Chondrocyte (in vitro differentiated cells): ENCODE measurements around the gene RPRML. TPM values are rescaled to one million over a fixed set of nuclear protein-coding genes. Genes with fewer than 3 reads are reported as not detected.
"Not testable (repeated sequence)": the region's sequence is repeated elsewhere in the genome, so short reads cannot be mapped to it uniquely, and the experiment has no call there.

Experiments
- DNase-seq: peaks from one replicate; pipeline ENCODE4 v3.0.0; 2021; ENCODE audit warnings: mixed read lengths, low spot score
- H3K27ac Mint-ChIP-seq: one replicate; pipeline ENCODE4 v1.8.0; 2021; ENCODE audit warnings: mild to moderate bottlenecking, moderate library complexity, mixed read lengths; ENCODE audit not compliant: unreplicated experiment
- H3K27me3 Mint-ChIP-seq: 2 replicates; pipeline ENCODE4 v1.8.0; 2021; ENCODE audit warnings: low read depth, mixed read lengths
- H3K36me3 Mint-ChIP-seq: 2 replicates; pipeline ENCODE4 v1.8.0; 2021; ENCODE audit warnings: low read depth, mixed read lengths
- H3K4me1 Mint-ChIP-seq: 2 replicates; pipeline ENCODE4 v1.8.0; 2021; ENCODE audit warnings: low read depth, mild to moderate bottlenecking, mixed read lengths
- H3K4me3 Mint-ChIP-seq: one replicate; pipeline ENCODE4 v1.8.0; 2021; ENCODE audit warnings: mild to moderate bottlenecking, moderate library complexity, mixed read lengths; ENCODE audit not compliant: unreplicated experiment
- H3K9me3 Mint-ChIP-seq: 2 replicates; pipeline ENCODE4 v1.8.0; 2021; ENCODE audit warnings: low read depth, mixed read lengths
- total RNA-seq: library from RNA; stranded (reverse); gene quantifications from 3 replicates; pipeline ENCODE4 v1.2.1, GENCODE V29; 2021
- TF ChIP-seq, protein P1 (sequence below): fragments of 200-600 bp; sonication (generic); IDR thresholded peaks from 2 replicates; pipeline ENCODE4 v1.5.0; 2021; ENCODE audit warnings: antibody characterized with exemption, mild to moderate bottlenecking, moderate library complexity

RPRML gene
- total RNA-seq, 1 donor from 2014 or later, result not detected

DNA sequence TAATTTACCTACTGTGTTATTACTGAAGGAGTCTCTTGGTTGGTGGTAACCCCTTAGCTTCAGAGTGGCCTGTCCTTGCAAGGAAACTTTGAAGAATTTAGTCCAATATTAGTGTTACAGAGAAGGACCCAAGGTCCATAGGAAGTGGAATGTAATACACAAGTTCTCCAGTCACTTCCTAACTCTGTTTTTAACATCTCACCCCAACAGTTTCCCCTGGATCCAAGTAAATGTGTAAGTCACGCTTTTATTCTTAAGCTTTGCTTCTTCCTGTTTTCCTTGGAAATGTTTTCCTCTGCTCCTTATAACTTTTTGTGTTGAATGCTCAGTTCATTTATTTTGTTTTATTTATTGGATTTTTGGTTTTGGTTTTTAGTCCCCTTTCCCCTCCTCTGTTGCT lies 25.9 kb upstream of the RPRML start:
- Mint-ChIP-seq H3K27ac (peak overlapping the region; percentile 23), H3K36me3 (no peaks in the 10 kb centered on the region), H3K4me1 (peaks cover 9% of the 10 kb centered on the region), H3K27me3 (no peaks in the 10 kb centered on the region), H3K9me3 (no peaks in the 10 kb centered on the region), H3K4me3 (no peak overlapping the region)
- DNase-seq, result no peak
- TF ChIP-seq, protein P1, sequence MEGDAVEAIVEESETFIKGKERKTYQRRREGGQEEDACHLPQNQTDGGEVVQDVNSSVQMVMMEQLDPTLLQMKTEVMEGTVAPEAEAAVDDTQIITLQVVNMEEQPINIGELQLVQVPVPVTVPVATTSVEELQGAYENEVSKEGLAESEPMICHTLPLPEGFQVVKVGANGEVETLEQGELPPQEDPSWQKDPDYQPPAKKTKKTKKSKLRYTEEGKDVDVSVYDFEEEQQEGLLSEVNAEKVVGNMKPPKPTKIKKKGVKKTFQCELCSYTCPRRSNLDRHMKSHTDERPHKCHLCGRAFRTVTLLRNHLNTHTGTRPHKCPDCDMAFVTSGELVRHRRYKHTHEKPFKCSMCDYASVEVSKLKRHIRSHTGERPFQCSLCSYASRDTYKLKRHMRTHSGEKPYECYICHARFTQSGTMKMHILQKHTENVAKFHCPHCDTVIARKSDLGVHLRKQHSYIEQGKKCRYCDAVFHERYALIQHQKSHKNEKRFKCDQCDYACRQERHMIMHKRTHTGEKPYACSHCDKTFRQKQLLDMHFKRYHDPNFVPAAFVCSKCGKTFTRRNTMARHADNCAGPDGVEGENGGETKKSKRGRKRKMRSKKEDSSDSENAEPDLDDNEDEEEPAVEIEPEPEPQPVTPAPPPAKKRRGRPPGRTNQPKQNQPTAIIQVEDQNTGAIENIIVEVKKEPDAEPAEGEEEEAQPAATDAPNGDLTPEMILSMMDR, result no peak

DNA sequence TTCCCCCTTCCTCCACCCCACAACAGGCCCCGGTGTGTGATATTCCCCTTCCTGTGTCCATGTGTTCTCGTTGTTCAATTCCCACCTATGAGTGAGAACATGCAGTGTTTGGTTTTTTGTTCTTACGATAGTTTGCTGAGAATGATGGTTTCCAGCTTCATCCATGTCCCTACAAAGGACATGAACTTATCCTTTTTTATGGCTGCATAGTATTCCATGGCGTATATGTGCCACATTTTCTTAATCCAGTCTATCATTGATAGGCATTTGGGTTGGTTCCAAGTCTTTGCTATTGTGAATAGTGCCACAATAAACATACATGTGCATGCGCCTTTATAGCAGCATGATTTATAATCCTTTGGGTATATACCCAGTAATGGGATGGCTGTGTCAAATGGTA lies 24.8 kb upstream of the RPRML start:
- H3K4me1 Mint-ChIP-seq, H3K9me3 Mint-ChIP-seq, H3K27ac Mint-ChIP-seq, H3K36me3 Mint-ChIP-seq, H3K4me3 Mint-ChIP-seq, DNase-seq, H3K27me3 Mint-ChIP-seq: not testable (repeated sequence)

DNA sequence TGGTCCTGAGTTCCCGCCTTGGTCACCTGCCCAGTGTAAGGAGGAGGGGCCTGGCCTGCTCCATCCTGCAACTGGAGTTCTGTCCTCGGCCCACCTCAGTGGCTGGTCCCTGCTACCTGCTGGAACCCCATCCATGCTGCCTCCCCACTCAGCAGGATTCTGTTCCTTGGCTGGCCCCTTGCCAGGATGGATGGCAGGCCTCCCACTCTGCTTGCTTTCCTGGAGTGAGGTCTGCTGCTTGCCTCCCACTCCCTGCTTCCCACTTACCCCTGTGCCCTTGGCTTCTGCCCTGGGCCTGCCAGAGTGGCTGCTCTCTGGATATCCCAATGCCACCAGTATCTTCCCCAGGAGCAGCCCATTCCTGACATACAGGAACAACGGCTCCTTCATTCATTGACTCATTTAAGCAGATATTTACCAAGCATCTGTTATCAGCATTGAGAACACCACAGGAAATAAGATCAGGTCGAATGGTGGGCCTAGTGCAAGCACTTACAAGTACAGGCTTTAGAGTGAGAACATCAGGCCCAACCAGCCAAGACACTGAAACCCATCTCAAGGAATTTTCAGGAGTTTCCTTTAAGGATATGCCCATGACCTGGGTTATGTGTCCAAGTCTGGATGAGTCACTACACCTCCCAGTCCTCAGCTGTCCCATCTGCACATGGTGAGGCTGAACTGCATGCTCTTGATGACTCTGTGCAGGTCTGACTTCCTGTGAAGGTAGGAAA lies 17.0 kb upstream of the RPRML start:
- H3K4me1 Mint-ChIP-seq, result peaks cover 3% of the 10 kb centered on the region

DNA sequence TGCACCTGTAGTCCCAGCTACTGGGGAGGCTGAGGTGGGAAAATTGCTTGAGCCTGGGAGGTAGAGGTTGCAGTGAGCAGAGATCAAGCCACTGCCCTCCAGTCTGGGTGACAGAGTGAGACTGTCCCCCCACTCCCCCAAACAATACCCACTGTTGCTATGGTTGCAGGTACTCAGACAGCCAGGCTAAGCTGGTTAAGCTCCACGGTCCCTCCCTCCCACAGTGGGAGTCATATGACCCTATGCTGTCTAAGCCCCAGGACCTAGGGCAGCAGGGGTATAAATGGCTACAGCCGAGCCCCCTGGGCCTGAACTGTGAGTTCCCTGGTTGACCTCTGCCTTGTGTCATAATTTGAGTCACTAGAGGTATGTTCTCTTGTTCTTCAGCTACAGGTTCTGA lies 15.9 kb upstream of the RPRML start:
- Mint-ChIP-seq H3K27me3 (peaks cover 5% of the 10 kb centered on the region), H3K9me3 (no peaks in the 10 kb centered on the region), H3K27ac (no peak overlapping the region), H3K4me3 (no peak overlapping the region), H3K4me1 (peaks cover 3% of the 10 kb centered on the region), H3K36me3 (no peaks in the 10 kb centered on the region)
- DNase-seq, result no peak
- TF ChIP-seq, protein P1, result no peak

More for the DNA sequence above, 17.0 kb upstream of the RPRML start:
- no peaks in the 10 kb centered on the region for H3K27me3 Mint-ChIP-seq
- H3K36me3 Mint-ChIP-seq, result no peaks in the 10 kb centered on the region
- TF ChIP-seq, protein P1, result no peak
- H3K9me3 Mint-ChIP-seq, result no peaks in the 10 kb centered on the region
- no peak overlapping the region for H3K4me3 Mint-ChIP-seq
- DNase-seq, result no peak
- H3K27ac Mint-ChIP-seq, result no peak overlapping the region

DNA sequence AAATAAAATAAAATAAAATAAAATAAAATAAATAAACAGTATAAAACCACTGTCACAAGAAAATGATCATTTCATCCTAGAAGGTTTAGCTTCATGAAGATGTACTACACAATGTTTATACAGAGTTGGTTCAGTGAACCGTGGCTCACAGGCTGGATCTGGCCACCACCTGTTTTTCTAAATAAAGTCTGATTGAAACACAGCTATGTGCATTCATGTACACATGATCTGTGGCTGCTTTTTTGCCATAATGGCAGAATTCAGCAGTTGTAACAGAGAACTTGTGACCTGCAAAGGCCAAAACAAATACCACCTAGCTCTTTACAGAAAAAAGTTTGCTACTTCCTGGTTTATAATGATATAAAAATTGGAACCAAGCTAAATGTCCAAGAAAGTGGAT lies 12.6 kb upstream of the RPRML start:
- Mint-ChIP-seq H3K36me3 (no peaks in the 10 kb centered on the region), H3K9me3 (no peaks in the 10 kb centered on the region), H3K27me3 (peaks cover 19% of the 10 kb centered on the region), H3K4me3 (no peak overlapping the region), H3K4me1 (peaks cover 3% of the 10 kb centered on the region), H3K27ac (no peak overlapping the region)
- DNase-seq, result no peak
- TF ChIP-seq, protein P1, result no peak
